Esophagus squamous epithelium (tissue), 4 donors: Measurements from ENCODE around the gene GID8.

Source experiments
- POLR2A ChIP-seq, 4 donors: fragments of 450-650 bp; IDR thresholded peaks; one replicate each; pipeline ENCODE4 v1.6.1; 2017; ENCODE audit warnings: antibody characterized with exemption in 4 of 4, mild to moderate bottlenecking in 4 of 4, moderate library complexity in 3 of 4
- TF ChIP-seq, protein P1 (sequence below), 6 experiments: fragments of 450-650 bp in 4 of 6; fragments of 200-600 bp in 2 of 6; sonication (generic) in 2 of 6; IDR thresholded peaks; one replicate each; pipeline ENCODE4 v1.5.1; 2016 to 2019; ENCODE audit warnings: antibody characterized with exemption in 6 of 6, mild to moderate bottlenecking in 4 of 6, moderate library complexity in 4 of 6

DNA sequence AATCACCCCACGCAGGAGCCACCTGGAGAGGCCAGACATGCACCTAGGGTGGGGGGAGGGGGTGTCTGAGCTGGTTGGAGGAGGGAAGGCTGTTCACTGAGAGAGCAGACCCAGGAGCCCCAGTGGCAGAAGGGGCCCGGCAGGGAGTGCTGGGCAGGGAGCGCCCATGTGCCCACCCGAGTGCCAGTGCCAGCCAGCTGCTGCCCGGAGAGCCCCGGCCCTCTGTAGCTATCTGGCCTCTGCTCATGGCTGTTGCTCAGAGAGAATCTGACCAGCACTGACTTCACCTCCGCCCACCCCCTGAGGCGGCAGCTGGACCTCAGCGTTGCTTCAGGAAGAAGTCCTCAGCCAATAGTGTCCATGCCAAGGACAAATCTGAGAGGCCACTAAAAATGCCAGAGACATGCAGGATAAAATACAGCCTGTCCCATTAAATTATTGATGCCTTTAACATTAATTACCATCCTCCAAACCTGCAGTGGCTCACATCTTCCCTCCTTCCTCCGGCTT lies 37.4 kb downstream of the GID8 start:
- TF ChIP-seq, protein P1, sequence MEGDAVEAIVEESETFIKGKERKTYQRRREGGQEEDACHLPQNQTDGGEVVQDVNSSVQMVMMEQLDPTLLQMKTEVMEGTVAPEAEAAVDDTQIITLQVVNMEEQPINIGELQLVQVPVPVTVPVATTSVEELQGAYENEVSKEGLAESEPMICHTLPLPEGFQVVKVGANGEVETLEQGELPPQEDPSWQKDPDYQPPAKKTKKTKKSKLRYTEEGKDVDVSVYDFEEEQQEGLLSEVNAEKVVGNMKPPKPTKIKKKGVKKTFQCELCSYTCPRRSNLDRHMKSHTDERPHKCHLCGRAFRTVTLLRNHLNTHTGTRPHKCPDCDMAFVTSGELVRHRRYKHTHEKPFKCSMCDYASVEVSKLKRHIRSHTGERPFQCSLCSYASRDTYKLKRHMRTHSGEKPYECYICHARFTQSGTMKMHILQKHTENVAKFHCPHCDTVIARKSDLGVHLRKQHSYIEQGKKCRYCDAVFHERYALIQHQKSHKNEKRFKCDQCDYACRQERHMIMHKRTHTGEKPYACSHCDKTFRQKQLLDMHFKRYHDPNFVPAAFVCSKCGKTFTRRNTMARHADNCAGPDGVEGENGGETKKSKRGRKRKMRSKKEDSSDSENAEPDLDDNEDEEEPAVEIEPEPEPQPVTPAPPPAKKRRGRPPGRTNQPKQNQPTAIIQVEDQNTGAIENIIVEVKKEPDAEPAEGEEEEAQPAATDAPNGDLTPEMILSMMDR (IDR thresholded peaks at IDR 0.05): no peak
- TF ChIP-seq POLR2A (IDR thresholded peaks at IDR 0.05): no peak
